Fibroblast of the aortic adventitia (primary cell): Measurements from ENCODE around the gene MFSD6. TPM values are rescaled to one million over a fixed set of nuclear protein-coding genes. Genes with fewer than 3 reads are reported as not detected.
A peak's percentile ranks its signal among the peaks of the same experiment; 100 is the strongest.

ENCODE experiments used
- DNase-seq: peaks from one replicate; pipeline ENCODE4 v3.0.0-alpha.2; 2010; ENCODE audit warnings: low read depth
- H3K4me3 ChIP-seq: 2 replicates; pipeline ENCODE4 v1.5.1; 2011; ENCODE audit warnings: low read depth, mild to moderate bottlenecking, control low read depth, low read length, moderate library complexity
- total RNA-seq: library from RNA; depleted of rRNA; stranded (reverse); fragments of >200 nt; gene quantifications from 2 replicates; pipeline ENCODE4 v1.2.3, GENCODE V29; 2012; ENCODE audit warnings: low replicate concordance
- TF ChIP-seq, protein P1 (sequence below): IDR thresholded peaks from 2 replicates; pipeline ENCODE4 v1.5.1; 2011; ENCODE audit warnings: mild to moderate bottlenecking, low read length, control low read depth, inconsistent platforms; ENCODE audit not compliant: insufficient read depth

Gene MFSD6
- total RNA-seq, 1 donor = 8.0 TPM

DNA sequence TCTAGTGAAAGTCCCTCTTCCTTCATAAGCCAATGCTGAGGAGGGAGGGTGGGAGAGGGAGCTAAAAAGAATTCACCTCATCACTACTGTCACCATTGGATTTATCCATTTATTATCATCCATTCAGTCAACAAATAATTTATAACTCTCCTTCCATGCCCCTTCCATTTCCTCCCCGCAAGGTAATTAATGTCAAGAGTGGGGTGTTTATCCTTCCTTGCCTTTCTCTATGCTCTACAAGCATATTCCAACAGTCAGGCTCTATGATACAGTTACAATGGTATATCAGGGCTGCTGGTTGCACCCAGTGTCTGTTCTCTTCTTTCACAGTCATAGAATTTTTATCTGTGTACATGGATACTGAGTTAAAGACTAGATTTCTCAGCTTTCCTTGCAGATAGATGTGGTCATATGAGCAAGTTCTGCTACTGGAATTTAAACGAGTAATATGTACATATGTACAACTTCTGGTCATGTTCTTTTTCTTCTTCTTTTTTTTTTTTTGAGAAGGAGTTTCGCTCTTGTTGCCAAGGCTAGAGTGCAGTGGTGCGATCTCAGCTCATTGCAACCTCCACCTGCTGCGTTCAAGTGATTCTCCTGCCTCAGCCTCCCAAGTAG is 5.1 kb upstream of the MFSD6 start:
- DNase-seq = no peak
- H3K4me3 ChIP-seq = no peak overlapping the region
- TF ChIP-seq, protein P1, sequence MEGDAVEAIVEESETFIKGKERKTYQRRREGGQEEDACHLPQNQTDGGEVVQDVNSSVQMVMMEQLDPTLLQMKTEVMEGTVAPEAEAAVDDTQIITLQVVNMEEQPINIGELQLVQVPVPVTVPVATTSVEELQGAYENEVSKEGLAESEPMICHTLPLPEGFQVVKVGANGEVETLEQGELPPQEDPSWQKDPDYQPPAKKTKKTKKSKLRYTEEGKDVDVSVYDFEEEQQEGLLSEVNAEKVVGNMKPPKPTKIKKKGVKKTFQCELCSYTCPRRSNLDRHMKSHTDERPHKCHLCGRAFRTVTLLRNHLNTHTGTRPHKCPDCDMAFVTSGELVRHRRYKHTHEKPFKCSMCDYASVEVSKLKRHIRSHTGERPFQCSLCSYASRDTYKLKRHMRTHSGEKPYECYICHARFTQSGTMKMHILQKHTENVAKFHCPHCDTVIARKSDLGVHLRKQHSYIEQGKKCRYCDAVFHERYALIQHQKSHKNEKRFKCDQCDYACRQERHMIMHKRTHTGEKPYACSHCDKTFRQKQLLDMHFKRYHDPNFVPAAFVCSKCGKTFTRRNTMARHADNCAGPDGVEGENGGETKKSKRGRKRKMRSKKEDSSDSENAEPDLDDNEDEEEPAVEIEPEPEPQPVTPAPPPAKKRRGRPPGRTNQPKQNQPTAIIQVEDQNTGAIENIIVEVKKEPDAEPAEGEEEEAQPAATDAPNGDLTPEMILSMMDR = no peak

DNA sequence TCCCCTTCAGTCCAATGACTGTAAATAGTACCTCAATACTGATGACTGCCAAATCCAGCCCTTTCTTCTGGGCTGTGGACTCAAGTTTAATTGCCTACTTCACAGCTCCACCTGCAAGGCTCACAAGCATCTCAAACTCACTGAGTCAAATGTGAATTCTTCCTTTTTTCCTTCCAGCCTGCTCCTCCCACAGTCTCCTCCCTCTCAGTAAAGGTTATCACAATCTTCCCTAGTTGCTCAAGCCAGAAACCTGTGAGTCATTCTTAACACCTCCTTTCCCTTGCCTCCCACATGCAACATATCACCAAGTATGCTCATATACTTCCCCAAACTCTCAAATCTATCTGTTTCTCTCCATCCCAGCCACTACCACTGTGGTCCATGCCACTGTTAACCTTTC is 3.7 kb upstream of the MFSD6 start:
- DNase-seq = peak; percentile 42
- H3K4me3 ChIP-seq = no peak overlapping the region
- TF ChIP-seq, protein P1 = no peak

DNA sequence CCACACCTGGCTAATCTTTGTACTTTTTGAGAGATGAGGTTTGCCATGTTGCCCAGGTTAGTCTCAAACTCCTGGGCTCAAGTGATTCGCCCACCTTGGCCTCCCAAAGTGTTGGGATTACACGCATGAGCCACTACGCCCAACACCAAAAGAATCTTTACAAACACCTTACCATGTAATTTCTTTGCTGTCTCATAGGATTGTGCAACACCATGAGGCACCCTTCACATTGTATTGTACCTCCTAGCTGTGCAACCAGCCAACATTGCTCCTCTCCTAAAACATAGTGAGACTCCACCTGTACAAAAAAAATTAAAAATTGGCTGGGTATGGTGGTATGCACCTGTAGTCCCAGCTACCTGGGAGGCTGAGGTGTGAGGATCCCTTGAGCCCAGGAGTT is 3.1 kb upstream of the MFSD6 start:
- H3K4me3 ChIP-seq = no peak overlapping the region
- TF ChIP-seq, protein P1 = no peak
- no peak for DNase-seq

DNA sequence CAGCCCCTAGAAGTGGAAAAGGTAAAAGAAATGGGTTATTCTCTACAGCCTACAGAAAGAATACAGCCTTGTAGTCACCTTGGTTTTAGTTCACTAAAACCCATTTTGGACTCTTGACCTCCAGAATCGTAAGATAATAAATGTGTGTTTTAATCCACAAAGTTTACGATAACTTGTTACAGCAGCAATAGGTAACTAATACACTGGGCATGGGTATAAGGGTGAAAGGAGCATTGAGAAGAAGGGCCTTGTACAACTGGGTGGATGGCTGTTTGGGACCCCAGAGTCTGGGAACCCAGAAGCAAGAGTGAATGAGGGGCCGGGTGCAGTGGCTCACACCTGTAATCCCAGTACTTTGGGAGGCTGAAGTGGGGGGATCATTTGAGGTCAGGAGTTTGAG is 2.2 kb upstream of the MFSD6 start:
- DNase-seq = no peak
- H3K4me3 ChIP-seq = no peak overlapping the region
- TF ChIP-seq, protein P1 = no peak

DNA sequence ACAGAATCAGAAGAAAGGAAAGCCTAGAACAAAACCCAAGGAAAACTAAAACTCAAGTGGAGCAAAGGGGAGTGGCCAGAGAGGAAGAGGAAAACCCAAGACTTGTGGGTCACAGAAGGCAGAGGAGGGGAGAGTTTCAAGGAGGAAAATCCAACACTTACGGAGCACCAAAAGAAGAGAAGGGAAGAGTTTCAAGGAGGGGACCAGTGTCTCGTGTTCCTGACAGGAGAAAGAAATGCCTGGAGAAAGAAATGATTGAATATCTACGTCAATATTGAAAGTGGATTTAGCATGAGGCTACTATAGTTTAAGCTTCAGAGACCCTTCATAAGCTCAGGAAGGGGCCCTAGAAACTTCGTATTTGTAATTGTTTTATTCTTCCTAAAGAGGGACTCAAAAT is 1.4 kb upstream of the MFSD6 start:
- TF ChIP-seq, protein P1 = no peak
- no peak for DNase-seq
- no peak overlapping the region for H3K4me3 ChIP-seq

DNA sequence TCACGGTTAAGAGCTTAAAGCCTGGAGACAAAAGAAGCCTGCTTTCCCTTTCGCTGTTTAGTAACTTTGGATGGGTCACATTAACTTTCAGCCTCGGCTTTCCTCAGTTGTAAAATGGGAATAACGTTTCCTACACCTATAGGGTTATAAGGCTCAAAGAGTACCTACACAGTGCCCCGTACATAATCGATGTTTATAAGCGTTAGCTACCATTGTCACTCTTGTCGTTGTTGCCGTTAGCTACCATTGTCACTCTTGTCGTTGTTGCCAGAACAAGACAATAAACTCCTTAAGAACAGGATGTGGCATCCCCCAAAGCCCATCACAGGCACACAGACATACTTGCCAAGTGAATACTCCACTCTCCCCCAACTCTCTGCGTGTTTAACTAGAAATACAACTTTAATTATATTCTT is 901 bp upstream of the MFSD6 start:
- TF ChIP-seq, protein P1 = no peak
- DNase-seq = no peak
- H3K4me3 ChIP-seq = no peak overlapping the region
